ENCODE measurements around the gene HCN2.

DNA sequence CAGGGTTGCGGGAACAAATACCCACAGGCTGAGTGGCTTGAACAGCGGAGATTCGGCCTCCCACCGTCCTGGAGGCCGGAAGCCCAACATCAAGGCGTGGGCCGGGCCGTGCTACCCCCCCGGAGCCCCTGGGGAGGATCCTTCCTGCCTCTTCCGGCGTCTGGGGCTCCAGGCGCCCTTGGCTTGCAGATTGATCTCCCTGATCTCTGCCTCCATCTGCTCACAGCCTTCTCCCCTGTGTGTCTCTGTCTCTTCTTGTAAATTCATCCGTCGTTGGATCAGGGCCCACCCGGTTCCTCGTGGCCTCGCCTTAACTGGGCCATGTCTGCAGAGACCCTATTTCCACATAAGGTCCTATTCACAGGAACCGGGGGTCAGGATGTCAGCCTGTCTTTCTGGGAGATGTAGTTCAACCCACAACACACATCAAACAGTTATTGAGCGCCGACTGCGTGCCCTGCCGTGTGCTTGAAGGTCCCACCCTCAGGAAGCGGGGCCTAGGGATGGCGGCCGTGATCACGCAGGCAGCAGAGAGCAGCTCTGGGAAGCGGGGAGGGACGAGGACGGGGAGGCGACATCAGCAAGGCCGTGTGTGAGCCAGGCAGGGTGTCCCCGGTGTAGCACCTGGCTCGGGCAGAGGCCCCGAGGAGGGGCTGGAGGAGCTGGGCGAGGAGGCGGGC, 21.3 kb downstream of the HCN2 start:
- TF ChIP-seq EZH2 (IDR thresholded peaks at IDR 0.05) = no peak
- peak; percentile 35 for TF ChIP-seq FOXP2 (optimal IDR thresholded peaks at IDR 0.05; ENCODE audit: control extremely low read depth, extremely low read length, insufficient read depth)

Measured in SK-N-MC (cell line).